Activated CD8-positive, alpha-beta memory T cell treated with anti-CD3 and anti-CD28 coated beads, Interleukin-2, amount 10 ng/mL, durations not matched to agents 7 days and 5 days (primary cell): Measurements from ENCODE around the gene TCOF1. TPM values are rescaled to one million over a fixed set of nuclear protein-coding genes. Genes with fewer than 3 reads are reported as not detected.

ENCODE experiments used
- ATAC-seq: fragments of 150-1000 bp; cut with Tn5 transposase; one replicate; pipeline ENCODE4 v1.10.0; 2021; ENCODE audit warnings: moderate library complexity
- CTCF ChIA-PET: fragments of 350-600 bp; sonication (Branson Sonifier 250); formaldehyde crosslinking; loops from one replicate; lab custom pipeline; 2021; ENCODE audit warnings: antibody characterized with exemption; lab: Charles Lee
- DNase-seq: peaks from one replicate; pipeline ENCODE4 v3.0.0-alpha.2; 2020
- H3K27ac Mint-ChIP-seq: one replicate; pipeline ENCODE4 v1.8.0; 2021; ENCODE audit warnings: mild to moderate bottlenecking, mixed read lengths
- H3K27me3 Mint-ChIP-seq: one replicate; pipeline ENCODE4 v1.8.0; 2021; ENCODE audit warnings: mixed read lengths
- H3K36me3 Mint-ChIP-seq: one replicate; pipeline ENCODE4 v1.8.0; 2021; ENCODE audit warnings: mild to moderate bottlenecking, mixed read lengths
- H3K4me1 Mint-ChIP-seq: one replicate; pipeline ENCODE4 v1.8.0; 2021; ENCODE audit warnings: mixed read lengths
- H3K4me3 Mint-ChIP-seq: one replicate; pipeline ENCODE4 v1.8.0; 2021; ENCODE audit warnings: mild to moderate bottlenecking, moderate library complexity, mixed read lengths
- H3K9me3 Mint-ChIP-seq: one replicate; pipeline ENCODE4 v1.8.0; 2022; ENCODE audit warnings: low read depth, mixed read lengths
- total RNA-seq, 2 experiments: library from RNA; stranded (reverse); gene quantifications; one replicate each; pipeline ENCODE4 v1.2.3, GENCODE V29; 2021

TCOF1 gene
- total RNA-seq, 2 experiments from 2014 or later = 95.3 to 96.9 TPM

- CTCF ChIA-PET = no interaction called here
- H3K4me3 Mint-ChIP-seq = no peak overlapping the region
- H3K9me3 Mint-ChIP-seq = no peaks in the 10 kb centered on the region
- no peak overlapping the region for H3K27ac Mint-ChIP-seq
- no peaks in the 10 kb centered on the region for H3K27me3 Mint-ChIP-seq
- H3K4me1 Mint-ChIP-seq = peaks cover 7% of the 10 kb centered on the region
- DNase-seq = no peak
- no peaks in the 10 kb centered on the region for H3K36me3 Mint-ChIP-seq
- ATAC-seq = no peak
These were observed 38.6 kb upstream of the TCOF1 start for GRCh38 chr5:150318613-150319483.

GRCh38 chr5:150319484-150319790, 38.1 kb upstream of the TCOF1 start:
- Mint-ChIP-seq H3K36me3 (no peaks in the 10 kb centered on the region), H3K27ac (no peak overlapping the region), H3K4me1 (peaks cover 3% of the 10 kb centered on the region), H3K9me3 (no peaks in the 10 kb centered on the region), H3K4me3 (no peak overlapping the region), H3K27me3 (peaks cover under 1% of the 10 kb centered on the region)
- no peak for ATAC-seq
- CTCF ChIA-PET = no interaction called here
- DNase-seq = no peak

GRCh38 chr5:150320044-150320613, 37.4 kb upstream of the TCOF1 start:
- peaks cover 3% of the 10 kb centered on the region for H3K4me1 Mint-ChIP-seq
- H3K27me3 Mint-ChIP-seq = peaks cover 3% of the 10 kb centered on the region
- no peak for DNase-seq
- no peak overlapping the region for H3K27ac Mint-ChIP-seq
- no peaks in the 10 kb centered on the region for H3K36me3 Mint-ChIP-seq
- H3K4me3 Mint-ChIP-seq = no peak overlapping the region
- no peaks in the 10 kb centered on the region for H3K9me3 Mint-ChIP-seq
- no peak for ATAC-seq
- CTCF ChIA-PET = no interaction called here

GRCh38 chr5:150321211-150321610, 36.3 kb upstream of the TCOF1 start:
- CTCF ChIA-PET = no interaction called here
- Mint-ChIP-seq H3K4me1 (peaks cover 3% of the 10 kb centered on the region), H3K4me3 (no peak overlapping the region), H3K27me3 (peaks cover 3% of the 10 kb centered on the region), H3K36me3 (no peaks in the 10 kb centered on the region), H3K9me3 (no peaks in the 10 kb centered on the region), H3K27ac (no peak overlapping the region)
- ATAC-seq = no peak
- DNase-seq = no peak

GRCh38 chr5:150321784-150322183, 35.7 kb upstream of the TCOF1 start:
- ATAC-seq = no peak
- no peak overlapping the region for H3K4me3 Mint-ChIP-seq
- H3K4me1 Mint-ChIP-seq = peaks cover 3% of the 10 kb centered on the region
- no peaks in the 10 kb centered on the region for H3K36me3 Mint-ChIP-seq
- H3K27ac Mint-ChIP-seq = no peak overlapping the region
- H3K27me3 Mint-ChIP-seq = peaks cover 3% of the 10 kb centered on the region
- no peaks in the 10 kb centered on the region for H3K9me3 Mint-ChIP-seq
- no peak for DNase-seq
- CTCF ChIA-PET = no interaction called here

- no peak overlapping the region for H3K27ac Mint-ChIP-seq
- ATAC-seq (no peak), DNase-seq (no peak)
- no peaks in the 10 kb centered on the region for H3K9me3 Mint-ChIP-seq
- H3K27me3 Mint-ChIP-seq = peaks cover 3% of the 10 kb centered on the region
- H3K36me3 Mint-ChIP-seq = no peaks in the 10 kb centered on the region
- H3K4me3 Mint-ChIP-seq = no peak overlapping the region
- CTCF ChIA-PET = no interaction called here
- H3K4me1 Mint-ChIP-seq = peaks cover 3% of the 10 kb centered on the region
These were observed 35.3 kb upstream of the TCOF1 start for GRCh38 chr5:150322202-150322601.

GRCh38 chr5:150323092-150323491, 34.4 kb upstream of the TCOF1 start:
- no peak overlapping the region for H3K27ac Mint-ChIP-seq
- ATAC-seq = no peak
- no peaks in the 10 kb centered on the region for H3K36me3 Mint-ChIP-seq
- CTCF ChIA-PET = no interaction called here
- H3K27me3 Mint-ChIP-seq = peaks cover 3% of the 10 kb centered on the region
- peaks cover 3% of the 10 kb centered on the region for H3K4me1 Mint-ChIP-seq
- H3K4me3 Mint-ChIP-seq = no peak overlapping the region
- DNase-seq = no peak
- no peaks in the 10 kb centered on the region for H3K9me3 Mint-ChIP-seq

GRCh38 chr5:150323819-150324218, 33.7 kb upstream of the TCOF1 start:
- Mint-ChIP-seq H3K27ac (no peak overlapping the region), H3K27me3 (peaks cover 4% of the 10 kb centered on the region), H3K4me1 (peaks cover 3% of the 10 kb centered on the region), H3K36me3 (no peaks in the 10 kb centered on the region), H3K9me3 (no peaks in the 10 kb centered on the region), H3K4me3 (no peak overlapping the region)
- ATAC-seq (no peak), DNase-seq (no peak)
- CTCF ChIA-PET = no interaction called here

GRCh38 chr5:150325426-150325825, 32.1 kb upstream of the TCOF1 start:
- DNase-seq (no peak), ATAC-seq (no peak)
- no peaks in the 10 kb centered on the region for H3K9me3 Mint-ChIP-seq
- H3K27ac Mint-ChIP-seq = no peak overlapping the region
- peaks cover 16% of the 10 kb centered on the region for H3K27me3 Mint-ChIP-seq
- CTCF ChIA-PET = no interaction called here
- peaks cover 3% of the 10 kb centered on the region for H3K4me1 Mint-ChIP-seq
- H3K36me3 Mint-ChIP-seq = no peaks in the 10 kb centered on the region
- no peak overlapping the region for H3K4me3 Mint-ChIP-seq

GRCh38 chr5:150326707-150327106, 30.8 kb upstream of the TCOF1 start:
- H3K36me3 Mint-ChIP-seq = no peaks in the 10 kb centered on the region
- CTCF ChIA-PET = no interaction called here
- H3K9me3 Mint-ChIP-seq = no peaks in the 10 kb centered on the region
- DNase-seq (no peak), ATAC-seq (no peak)
- H3K4me1 Mint-ChIP-seq = peaks cover 3% of the 10 kb centered on the region
- no peak overlapping the region for H3K27ac Mint-ChIP-seq
- H3K4me3 Mint-ChIP-seq = no peak overlapping the region
- H3K27me3 Mint-ChIP-seq = peaks cover 16% of the 10 kb centered on the region

- no peak overlapping the region for H3K4me3 Mint-ChIP-seq
- no peak overlapping the region for H3K27ac Mint-ChIP-seq
- no peak for DNase-seq
- CTCF ChIA-PET = interaction anchor here (1.4 kb wide), 1 partner anchor 10 kb away, joined by 3 read pairs; no protein-coding TSS in a partner anchor
- H3K27me3 Mint-ChIP-seq = peaks cover 16% of the 10 kb centered on the region
- no peak for ATAC-seq
- H3K9me3 Mint-ChIP-seq = no peaks in the 10 kb centered on the region
- no peaks in the 10 kb centered on the region for H3K4me1 Mint-ChIP-seq
- no peaks in the 10 kb centered on the region for H3K36me3 Mint-ChIP-seq
These were observed 30.4 kb upstream of the TCOF1 start for GRCh38 chr5:150327139-150327538.

GRCh38 chr5:150328515-150328914, 29.0 kb upstream of the TCOF1 start:
- no peak for DNase-seq
- CTCF ChIA-PET = interaction anchor here (1.4 kb wide), 1 partner anchor 8 kb away, joined by 3 read pairs; no protein-coding TSS in a partner anchor

GRCh38 chr5:150329038-150329437, 28.5 kb upstream of the TCOF1 start:
- DNase-seq (no peak), ATAC-seq (no peak)
- CTCF ChIA-PET = no interaction called here
- Mint-ChIP-seq H3K27me3 (peaks cover 16% of the 10 kb centered on the region), H3K36me3 (no peaks in the 10 kb centered on the region), H3K27ac (no peak overlapping the region), H3K4me1 (no peaks in the 10 kb centered on the region), H3K9me3 (no peaks in the 10 kb centered on the region), H3K4me3 (no peak overlapping the region)

More at GRCh38 chr5:150328515-150328914, 29.0 kb upstream of the TCOF1 start:
- no peaks in the 10 kb centered on the region for H3K9me3 Mint-ChIP-seq
- no peak overlapping the region for H3K4me3 Mint-ChIP-seq
- H3K27ac Mint-ChIP-seq = no peak overlapping the region
- H3K4me1 Mint-ChIP-seq = no peaks in the 10 kb centered on the region
- H3K27me3 Mint-ChIP-seq = peaks cover 16% of the 10 kb centered on the region
- H3K36me3 Mint-ChIP-seq = no peaks in the 10 kb centered on the region
- no peak for ATAC-seq
